ENCODE measurements around the gene TEKTIP1.
A peak's percentile ranks its signal among the peaks of the same experiment; 100 is the strongest.

The TEKTIP1 gene

GRCh38 chr19:3538965-3539755 is at the start of gene TEKTIP1:
TEKTIP1 (plus strand) TSS chr19:3539174; CDS start chr19:3539178, 4 bp downstream.
- DNase-seq = no peak

- no peak for DNase-seq
Measured at GRCh38 chr19:3491396-3492119, 47.4 kb upstream of the TEKTIP1 start.

- no peak for DNase-seq
Measured at GRCh38 chr19:3492131-3492839, 46.7 kb upstream of the TEKTIP1 start.

- no peak for DNase-seq
Measured at GRCh38 chr19:3492919-3493318, 46.1 kb upstream of the TEKTIP1 start.

GRCh38 chr19:3493651-3494050 is 45.3 kb upstream of the TEKTIP1 start:
- no peak for DNase-seq

- peak; percentile 67 for DNase-seq
Measured at GRCh38 chr19:3494051-3494450, 44.9 kb upstream of the TEKTIP1 start.

GRCh38 chr19:3494559-3494958 is 44.4 kb upstream of the TEKTIP1 start:
- DNase-seq = peak; percentile 55

GRCh38 chr19:3496392-3497273 is 42.3 kb upstream of the TEKTIP1 start:
- no peak for DNase-seq

- no peak for DNase-seq
Measured at GRCh38 chr19:3497757-3498520, 41.0 kb upstream of the TEKTIP1 start.

- DNase-seq = no peak
Measured at GRCh38 chr19:3499738-3500428, 39.1 kb upstream of the TEKTIP1 start.

GRCh38 chr19:3500429-3501101 is 38.4 kb upstream of the TEKTIP1 start, which contains the start of gene DOHH:
DOHH (minus strand) TSS chr19:3500674; CDS start chr19:3496814, 3,860 bp downstream.
- peak; percentile 97 for DNase-seq

GRCh38 chr19:3501780-3502179 is 37.2 kb upstream of the TEKTIP1 start:
- no peak for DNase-seq

GRCh38 chr19:3503036-3503572 is 35.9 kb upstream of the TEKTIP1 start:
- DNase-seq = no peak

- DNase-seq = no peak
Measured at GRCh38 chr19:3504735-3505134, 34.2 kb upstream of the TEKTIP1 start.

GRCh38 chr19:3505598-3506383 is 33.2 kb upstream of the TEKTIP1 start, which contains the start of gene FZR1:
FZR1 (plus strand) TSS chr19:3506311; CDS start chr19:3522990, 16,679 bp downstream.
- peak; percentile 100 for DNase-seq

- DNase-seq = peak; percentile 23
Measured at GRCh38 chr19:3506384-3507340, 32.3 kb upstream of the TEKTIP1 start.

- peak; percentile 20 for DNase-seq
Measured at GRCh38 chr19:3507371-3508120, 31.4 kb upstream of the TEKTIP1 start.

Measured in activated CD4-positive, alpha-beta T cell treated with anti-CD3 and anti-CD28 coated beads, Interleukin-2, Interleukin-6, amounts not matched to agents 100 ng/mL and 50 ng/mL, durations not matched to agents 16 hours and 8 hours (primary cell).